Bronchial epithelial cell (primary cell): Measurements from ENCODE around the gene SAMD4A. TPM values are rescaled to one million over a fixed set of nuclear protein-coding genes. Genes with fewer than 3 reads are reported as not detected.
A peak's percentile ranks its signal among the peaks of the same experiment; 100 is the strongest.

ENCODE experiments used
- DNase-seq: peaks from one replicate; pipeline ENCODE4 v3.0.0-alpha.2; 2010; ENCODE audit warnings: low read depth
- FAIRE-seq: peaks from 2 replicates; lab custom pipeline; 2011; peaks lifted over from hg19 to GRCh38; lab: Jason Lieb, UNC
- H3K27me3 ChIP-seq: 2 replicates; pipeline ENCODE4 v1.5.1; 2011; ENCODE audit warnings: low read length; ENCODE audit not compliant: control insufficient read depth, insufficient read depth
- H3K36me3 ChIP-seq: 2 replicates; pipeline ENCODE4 v1.5.1; 2011; ENCODE audit warnings: low read length; ENCODE audit not compliant: control insufficient read depth, insufficient read depth
- H3K4me3 ChIP-seq: 2 replicates; pipeline ENCODE4 v1.5.1; 2011; ENCODE audit warnings: mild to moderate bottlenecking, low read depth, low read length, control low read depth
- CTCF ChIP-seq: IDR thresholded peaks from 2 replicates; pipeline ENCODE4 v1.5.1; 2011; ENCODE audit warnings: mild to moderate bottlenecking, moderate library complexity, low read length, control low read depth, inconsistent platforms; ENCODE audit not compliant: insufficient read depth, severe bottlenecking
- total RNA-seq: library from RNA; depleted of rRNA; stranded (reverse); fragments of >200 nt; gene quantifications from 2 replicates; pipeline ENCODE4 v1.2.1, GENCODE V29; 2014

SAMD4A gene
- total RNA-seq, 1 donor from 2014 or later: 13.4 TPM

GRCh38 chr14:54667026-54667744 lies 100.3 kb downstream of the SAMD4A start:
- no peak for TF ChIP-seq CTCF
- Histone ChIP-seq H3K36me3 (no peaks in the 10 kb centered on the region), H3K27me3 (no peaks in the 10 kb centered on the region), H3K4me3 (no peak overlapping the region)
- DNase-seq (no peak), FAIRE-seq (no peak)

GRCh38 chr14:54667764-54668163 lies 100.8 kb downstream of the SAMD4A start:
- no peaks in the 10 kb centered on the region for H3K36me3 ChIP-seq
- no peaks in the 10 kb centered on the region for H3K27me3 ChIP-seq
- DNase-seq: no peak
- FAIRE-seq: no peak
- H3K4me3 ChIP-seq: no peak overlapping the region
- no peak for TF ChIP-seq CTCF

GRCh38 chr14:54669721-54670561 lies 103.0 kb downstream of the SAMD4A start:
- H3K27me3 ChIP-seq: no peaks in the 10 kb centered on the region
- H3K4me3 ChIP-seq: no peak overlapping the region
- FAIRE-seq (no peak), DNase-seq (peak; percentile 52)
- TF ChIP-seq CTCF: no peak
- no peaks in the 10 kb centered on the region for H3K36me3 ChIP-seq

- DNase-seq (no peak), FAIRE-seq (no peak)
- Histone ChIP-seq H3K27me3 (no peaks in the 10 kb centered on the region), H3K36me3 (no peaks in the 10 kb centered on the region), H3K4me3 (no peak overlapping the region)
- TF ChIP-seq CTCF: no peak
Measured at GRCh38 chr14:54671537-54671936, 104.6 kb downstream of the SAMD4A start.

- DNase-seq (no peak), FAIRE-seq (no peak)
- no peaks in the 10 kb centered on the region for H3K36me3 ChIP-seq
- no peaks in the 10 kb centered on the region for H3K27me3 ChIP-seq
- TF ChIP-seq CTCF: no peak
- no peak overlapping the region for H3K4me3 ChIP-seq
Measured at GRCh38 chr14:54672181-54672580, 105.3 kb downstream of the SAMD4A start.
